HUES64 (cell line): Measurements from ENCODE around the gene TMA7B.

Experiments used
- H3K27ac ChIP-seq: 2 replicates; pipeline ENCODE4 v1.7.0; 2013; ENCODE audit warnings: low read depth, low read length, inconsistent platforms
- H3K27me3 ChIP-seq: 2 replicates; pipeline ENCODE4 v1.6.1; 2013; ENCODE audit warnings: mild to moderate bottlenecking, low read length; ENCODE audit not compliant: insufficient read depth
- H3K36me3 ChIP-seq: 2 replicates; pipeline ENCODE4 v1.6.1; 2013; ENCODE audit warnings: mild to moderate bottlenecking, low read length; ENCODE audit not compliant: insufficient read depth
- H3K4me1 ChIP-seq: 2 replicates; pipeline ENCODE4 v1.6.1; 2013; ENCODE audit warnings: mild to moderate bottlenecking, low read length, moderate library complexity; ENCODE audit not compliant: insufficient read depth
- H3K4me3 ChIP-seq: 2 replicates; pipeline ENCODE4 v1.5.1; 2013; ENCODE audit warnings: mild to moderate bottlenecking, low read length, moderate library complexity
- H3K9ac ChIP-seq: 2 replicates; pipeline ENCODE4 v1.6.1; 2013; ENCODE audit warnings: mild to moderate bottlenecking, low read depth, low read length
- H3K9me3 ChIP-seq: 2 replicates; pipeline ENCODE4 v1.6.1; 2013; ENCODE audit warnings: low read depth, low read length; ENCODE audit not compliant: insufficient read depth
- WGBS: fragments of 150-250, 120-280 bp; methylation state at CpG from one replicate; pipeline ENCODE4 v1.1.7; 2013; ENCODE audit warnings: missing lambda C conversion rate; 5-methylcytosine and 5-hydroxymethylcytosine counted together

The TMA7B gene

DNA sequence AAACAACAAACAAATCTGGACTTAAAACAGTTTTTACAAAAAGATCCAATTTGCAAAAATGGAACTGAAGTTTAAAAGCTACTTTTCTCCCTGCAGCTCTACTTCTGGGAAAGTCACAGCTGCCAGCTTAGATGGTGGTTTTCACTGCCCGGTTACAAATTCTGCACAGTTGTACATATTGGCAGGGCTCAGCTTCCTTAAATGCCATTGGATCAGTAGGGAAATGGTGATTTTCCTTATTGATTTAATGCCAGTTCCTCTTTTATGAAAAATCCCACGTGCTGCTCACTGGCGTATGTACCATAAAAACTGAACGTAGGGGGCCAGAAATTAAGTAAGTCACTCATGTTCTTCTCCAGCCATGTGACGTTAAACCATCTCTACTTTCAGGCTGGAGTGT lies 36.5 kb upstream of the TMA7B start:
- 94% methylated on average over 5 of the region's 5 CpGs for WGBS
- Histone ChIP-seq H3K4me1 (no peaks in the 10 kb centered on the region), H3K27ac (no peak overlapping the region), H3K9me3 (no peaks in the 10 kb centered on the region), H3K4me3 (no peak overlapping the region), H3K9ac (no peak overlapping the region), H3K27me3 (no peaks in the 10 kb centered on the region), H3K36me3 (no peaks in the 10 kb centered on the region)

DNA sequence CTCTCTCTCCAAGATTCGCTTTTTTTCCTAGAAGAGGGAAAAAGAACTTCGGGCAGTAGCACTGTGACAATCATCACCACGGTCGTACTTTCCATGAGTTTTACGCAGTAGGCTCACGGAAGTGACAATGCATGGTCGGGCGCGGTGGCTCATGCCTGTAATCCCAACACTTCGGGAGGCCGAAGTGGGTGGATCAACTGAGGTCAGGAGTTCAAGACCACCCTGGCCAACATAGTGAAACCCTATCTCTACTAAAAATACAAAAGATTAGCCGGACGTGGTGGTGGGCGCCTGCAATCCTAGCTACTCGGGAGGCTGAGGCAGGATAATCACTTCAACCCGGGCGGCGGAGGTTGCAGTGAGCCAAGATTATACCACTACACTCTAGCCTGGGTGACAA lies 35.9 kb upstream of the TMA7B start:
- Histone ChIP-seq H3K9me3 (no peaks in the 10 kb centered on the region), H3K27me3 (no peaks in the 10 kb centered on the region), H3K9ac (no peak overlapping the region), H3K27ac (no peak overlapping the region), H3K4me1 (no peaks in the 10 kb centered on the region), H3K4me3 (no peak overlapping the region), H3K36me3 (no peaks in the 10 kb centered on the region)
- WGBS = 95% methylated on average over 18 of the region's 18 CpGs

DNA sequence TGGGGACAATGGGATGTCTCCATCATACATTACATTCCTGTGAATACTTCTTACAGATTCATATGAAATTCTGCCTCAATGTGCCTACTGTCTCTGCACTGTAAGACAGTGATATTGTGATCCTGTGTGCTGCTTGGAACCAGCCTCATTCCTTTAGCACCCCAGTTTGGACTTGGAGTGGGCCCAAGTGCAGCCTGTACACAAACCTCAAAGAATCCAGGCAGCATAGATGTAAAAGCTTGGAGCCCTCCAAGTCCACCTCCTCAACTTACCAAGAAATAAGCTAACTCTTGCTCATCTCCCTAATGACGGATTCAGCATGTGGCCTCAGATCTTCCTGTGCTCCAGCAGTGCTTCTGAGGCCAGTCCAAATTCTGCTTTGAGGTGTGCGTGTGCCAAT lies 34.9 kb upstream of the TMA7B start:
- Histone ChIP-seq H3K4me3 (no peak overlapping the region), H3K9ac (no peak overlapping the region), H3K27me3 (no peaks in the 10 kb centered on the region), H3K36me3 (no peaks in the 10 kb centered on the region), H3K4me1 (no peaks in the 10 kb centered on the region), H3K27ac (no peak overlapping the region), H3K9me3 (no peaks in the 10 kb centered on the region)
- WGBS = 90% methylated on average over 2 of the region's 2 CpGs

DNA sequence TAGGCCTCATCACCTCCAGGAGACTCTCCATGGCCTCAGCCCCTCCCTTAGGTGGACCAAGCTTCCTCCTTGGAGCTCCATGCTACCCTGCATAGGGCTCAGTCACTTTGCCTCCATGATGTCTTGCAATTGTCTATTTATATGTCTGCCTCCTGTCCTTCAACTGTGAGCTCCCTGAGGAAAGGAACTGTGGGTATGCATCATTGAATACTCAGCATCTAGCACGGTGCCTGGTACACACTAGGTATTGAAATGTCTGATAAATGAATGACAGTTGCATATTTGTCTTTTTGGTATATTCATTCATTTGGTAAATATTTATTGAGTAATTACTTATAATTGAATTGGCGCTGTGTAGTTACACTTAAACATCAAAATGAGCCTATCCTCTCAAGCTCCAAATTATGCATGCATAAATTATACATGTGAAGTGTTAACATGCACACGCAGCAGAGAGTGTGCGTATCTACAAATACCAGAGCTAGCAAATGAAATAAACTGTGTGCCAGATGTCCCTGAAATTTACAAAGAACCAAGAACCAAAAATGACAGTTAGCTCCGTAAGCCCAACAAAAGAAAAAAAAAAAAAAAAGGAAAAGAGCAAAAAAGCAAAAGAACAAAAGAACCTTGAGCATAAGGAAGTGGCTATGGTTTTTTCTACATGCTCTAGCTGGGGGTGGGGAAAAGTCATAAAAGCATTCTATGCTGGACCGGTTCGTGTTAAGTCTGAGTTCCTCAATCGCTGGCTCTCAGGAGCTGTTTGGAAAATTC lies 34.1 kb upstream of the TMA7B start:
- Histone ChIP-seq H3K4me3 (no peak overlapping the region), H3K9me3 (no peaks in the 10 kb centered on the region), H3K27ac (no peak overlapping the region), H3K27me3 (no peaks in the 10 kb centered on the region), H3K4me1 (no peaks in the 10 kb centered on the region), H3K9ac (no peak overlapping the region), H3K36me3 (no peaks in the 10 kb centered on the region)
- WGBS = 85% methylated on average over 7 of the region's 8 CpGs

DNA sequence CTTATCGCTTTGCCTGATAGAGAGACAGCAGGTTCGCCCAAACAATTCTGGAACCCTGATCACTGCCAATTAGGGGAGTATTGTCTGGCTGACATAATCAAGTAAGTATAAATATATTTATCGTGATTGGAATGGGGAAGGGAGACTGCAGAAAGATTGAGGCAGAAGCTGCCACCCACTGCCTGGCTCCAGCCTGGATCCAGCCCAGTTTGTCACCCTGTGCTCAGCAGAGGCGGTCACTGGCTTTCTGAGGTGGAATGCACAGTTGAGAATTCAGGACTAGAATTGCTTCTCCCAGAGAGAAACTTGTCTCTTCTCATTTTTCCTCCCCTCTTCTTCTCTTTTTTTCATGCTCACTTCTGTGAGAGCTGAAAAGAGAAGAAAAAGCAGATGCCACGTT lies 33.4 kb upstream of the TMA7B start:
- no peaks in the 10 kb centered on the region for H3K9me3 ChIP-seq
- no peak overlapping the region for H3K27ac ChIP-seq
- no peaks in the 10 kb centered on the region for H3K27me3 ChIP-seq
- no peaks in the 10 kb centered on the region for H3K4me1 ChIP-seq
- H3K36me3 ChIP-seq = no peaks in the 10 kb centered on the region
- H3K9ac ChIP-seq = no peak overlapping the region
- no peak overlapping the region for H3K4me3 ChIP-seq
- 88% methylated on average over 5 of the region's 5 CpGs for WGBS

DNA sequence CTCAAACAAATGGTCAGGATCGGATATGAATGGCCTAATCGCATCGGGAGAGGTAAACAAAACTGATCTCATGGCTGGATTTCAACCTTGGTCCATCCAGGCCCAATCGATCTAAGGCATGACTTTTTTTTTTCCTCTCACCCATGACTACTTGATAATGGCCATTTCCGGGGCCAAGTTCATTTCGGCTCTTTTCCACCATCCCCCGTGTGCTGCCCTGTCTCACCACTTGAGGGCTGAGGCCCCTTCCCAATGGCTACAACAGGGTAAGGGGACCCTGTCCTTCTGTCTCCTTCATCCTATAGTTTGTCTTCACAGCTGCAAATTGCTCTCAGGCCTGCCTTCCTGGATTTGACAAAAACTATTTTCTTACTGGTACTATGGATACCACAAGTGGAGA lies 32.7 kb upstream of the TMA7B start:
- no peak overlapping the region for H3K9ac ChIP-seq
- no peaks in the 10 kb centered on the region for H3K4me1 ChIP-seq
- no peaks in the 10 kb centered on the region for H3K27me3 ChIP-seq
- no peak overlapping the region for H3K27ac ChIP-seq
- 71% methylated on average over 7 of the region's 7 CpGs for WGBS
- H3K36me3 ChIP-seq = no peaks in the 10 kb centered on the region
- no peak overlapping the region for H3K4me3 ChIP-seq
- no peaks in the 10 kb centered on the region for H3K9me3 ChIP-seq

DNA sequence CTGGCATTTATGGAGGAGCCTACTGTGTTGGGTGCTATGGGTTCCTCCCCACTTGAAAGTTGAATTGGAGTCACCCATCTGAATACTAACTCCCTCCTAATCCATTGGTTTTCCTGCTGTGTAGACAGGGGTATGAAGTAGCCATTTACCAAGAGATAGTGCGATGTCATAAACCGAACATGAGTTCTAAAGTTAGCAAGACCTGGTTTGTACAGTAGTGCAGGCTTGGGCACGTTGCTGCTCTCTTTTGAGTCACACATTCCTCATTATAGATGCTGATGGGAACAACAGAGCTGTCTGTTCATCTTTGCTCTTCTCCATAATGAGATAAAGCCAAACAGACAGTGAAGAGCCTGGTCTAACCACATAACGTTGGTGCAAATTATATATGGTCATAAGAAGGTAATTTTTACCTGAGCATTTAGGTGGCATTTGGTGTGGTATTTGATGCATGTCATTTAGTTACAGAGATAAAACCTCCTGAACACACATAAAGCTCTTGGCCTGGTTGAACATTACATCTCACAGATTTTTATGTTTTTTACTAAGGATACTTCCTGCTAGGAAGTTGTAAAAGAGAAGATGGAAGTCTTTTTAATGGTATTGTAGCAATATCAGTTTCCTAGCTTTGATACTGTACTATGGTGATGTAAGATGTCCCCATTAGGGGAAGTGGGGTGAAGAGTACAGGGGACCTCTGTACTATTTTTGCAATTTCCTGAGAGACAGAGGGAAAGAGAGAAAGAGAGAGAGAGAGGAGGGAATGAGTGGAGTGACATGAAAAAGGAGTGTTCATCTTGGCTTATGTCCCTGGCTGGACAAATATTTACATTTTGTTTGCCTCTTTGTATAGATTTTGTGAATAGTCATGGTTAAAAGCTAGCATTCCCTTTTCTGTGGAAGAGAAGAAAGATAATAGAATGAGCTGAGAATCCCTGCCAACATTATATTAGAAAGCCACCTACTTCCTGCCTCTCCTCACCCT lies 31.4 kb upstream of the TMA7B start:
- Histone ChIP-seq H3K9me3 (no peaks in the 10 kb centered on the region), H3K4me1 (peaks cover 6% of the 10 kb centered on the region), H3K27me3 (no peaks in the 10 kb centered on the region), H3K9ac (no peak overlapping the region), H3K4me3 (no peak overlapping the region), H3K27ac (no peak overlapping the region), H3K36me3 (no peaks in the 10 kb centered on the region)
- 90% methylated on average over 3 of the region's 4 CpGs for WGBS

DNA sequence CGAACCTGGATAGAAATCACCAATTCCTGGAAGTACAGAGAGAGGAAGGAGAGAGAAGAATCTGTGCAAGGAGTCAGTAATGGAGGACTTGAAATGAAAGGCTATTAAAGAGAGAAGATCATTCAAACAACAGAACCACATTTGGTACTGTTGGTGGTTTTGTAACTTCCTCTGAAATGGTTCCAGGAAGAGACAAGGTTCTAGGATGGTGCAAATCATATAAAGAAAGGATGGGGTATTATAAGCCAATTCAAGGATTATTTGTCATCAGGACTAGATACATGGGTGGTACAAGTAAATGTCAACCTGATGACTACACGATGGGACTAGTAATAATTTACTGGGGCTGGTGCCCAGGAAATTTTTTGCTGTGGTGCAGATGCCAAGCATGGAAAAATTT lies 28.9 kb upstream of the TMA7B start:
- no peaks in the 10 kb centered on the region for H3K36me3 ChIP-seq
- peaks cover 25% of the 10 kb centered on the region for H3K4me1 ChIP-seq
- H3K27ac ChIP-seq = no peak overlapping the region
- no peaks in the 10 kb centered on the region for H3K9me3 ChIP-seq
- WGBS = 91% methylated on average over 2 of the region's 2 CpGs
- no peaks in the 10 kb centered on the region for H3K27me3 ChIP-seq
- H3K9ac ChIP-seq = no peak overlapping the region
- H3K4me3 ChIP-seq = no peak overlapping the region

DNA sequence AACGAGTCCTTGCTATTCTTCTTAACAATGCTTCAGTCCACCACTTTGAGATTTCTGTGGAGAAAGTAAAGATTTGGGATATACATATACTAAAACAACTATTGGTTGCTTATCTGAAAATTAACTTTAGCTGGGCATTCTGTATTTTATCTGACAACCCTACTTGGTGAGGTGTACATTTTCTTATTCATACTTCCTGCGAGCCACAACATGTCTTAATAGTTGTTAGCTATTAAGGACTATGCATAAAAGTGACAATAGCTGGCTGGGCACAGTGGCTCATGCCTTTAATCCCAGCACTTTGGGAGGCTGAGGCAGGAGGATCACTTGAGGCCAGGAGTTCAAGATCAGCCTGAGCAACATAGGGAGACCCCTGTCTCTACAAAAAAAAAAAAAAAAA lies 28.0 kb upstream of the TMA7B start:
- no peak overlapping the region for H3K4me3 ChIP-seq
- no peak overlapping the region for H3K9ac ChIP-seq
- no peak overlapping the region for H3K27ac ChIP-seq
- 86% methylated on average over 1 of the region's 2 CpGs for WGBS
- H3K27me3 ChIP-seq = no peaks in the 10 kb centered on the region
- no peaks in the 10 kb centered on the region for H3K36me3 ChIP-seq
- peaks cover 25% of the 10 kb centered on the region for H3K4me1 ChIP-seq
- no peaks in the 10 kb centered on the region for H3K9me3 ChIP-seq

DNA sequence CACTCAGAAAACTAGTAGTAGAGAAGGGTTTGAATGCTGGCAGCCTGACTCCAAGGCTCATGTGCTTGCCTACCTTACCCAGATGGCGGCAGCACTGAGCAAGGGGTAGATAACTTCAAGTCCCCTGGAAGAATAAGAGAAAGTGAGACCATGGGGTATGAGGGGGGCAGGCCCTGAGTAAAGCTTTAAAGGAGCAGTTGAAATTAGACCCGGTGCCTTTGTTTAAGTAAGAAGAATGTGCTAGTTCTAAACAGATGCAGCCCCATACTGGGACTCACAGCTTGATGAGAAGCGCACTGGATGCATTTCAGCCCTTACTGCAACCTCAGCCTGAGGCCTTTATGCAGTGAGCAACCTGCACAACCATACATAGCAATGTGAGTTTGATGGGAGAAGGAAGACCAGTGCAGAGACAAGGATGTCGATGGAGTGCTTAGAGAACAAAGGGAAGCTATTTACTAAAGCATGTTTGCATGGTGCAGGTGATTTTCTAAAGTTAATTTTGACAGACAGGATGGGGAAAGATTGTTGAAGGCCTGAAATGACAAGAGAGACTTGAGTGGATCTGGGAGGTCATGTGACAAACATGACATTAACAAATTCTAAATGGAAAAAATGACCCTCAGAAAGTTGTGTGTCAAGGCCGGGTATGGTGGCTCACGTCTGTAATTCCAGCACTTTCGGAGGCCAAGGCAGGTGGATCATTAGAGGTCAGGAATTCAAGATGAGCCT lies 27.1 kb upstream of the TMA7B start:
- WGBS = 61% methylated on average over 7 of the region's 7 CpGs
- Histone ChIP-seq H3K9me3 (no peaks in the 10 kb centered on the region), H3K27me3 (no peaks in the 10 kb centered on the region), H3K4me3 (no peak overlapping the region), H3K9ac (no peak overlapping the region), H3K27ac (no peak overlapping the region; the same call in 1 of the 2 replicates), H3K36me3 (no peaks in the 10 kb centered on the region), H3K4me1 (peaks cover 25% of the 10 kb centered on the region)

DNA sequence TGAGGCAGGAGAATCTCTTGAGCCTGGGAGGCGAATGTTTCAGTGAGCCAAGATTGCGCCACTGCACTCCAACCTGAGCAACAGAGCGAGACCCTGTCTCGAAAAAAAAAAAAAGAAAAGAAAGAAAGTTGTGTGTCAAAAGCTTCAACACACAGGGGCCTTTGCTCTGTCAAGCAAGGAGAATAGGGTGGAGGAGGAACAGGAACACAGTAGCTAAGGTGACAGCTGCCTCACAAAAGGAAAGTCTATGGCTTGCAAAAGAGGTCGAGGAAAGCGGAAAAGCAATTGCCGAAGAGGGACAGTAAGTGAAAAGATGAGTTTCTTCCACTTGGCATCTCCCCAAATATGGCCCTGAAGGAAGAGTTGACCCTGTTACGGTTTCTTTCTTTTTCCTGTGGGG lies 26.5 kb upstream of the TMA7B start:
- H3K4me3 ChIP-seq = no peak overlapping the region
- no peak overlapping the region; the same call in 1 of the 2 replicates for H3K27ac ChIP-seq
- WGBS = 87% methylated on average over 8 of the region's 8 CpGs
- peaks cover 25% of the 10 kb centered on the region for H3K4me1 ChIP-seq
- H3K27me3 ChIP-seq = no peaks in the 10 kb centered on the region
- no peaks in the 10 kb centered on the region for H3K9me3 ChIP-seq
- no peaks in the 10 kb centered on the region for H3K36me3 ChIP-seq
- H3K9ac ChIP-seq = no peak overlapping the region
